ENCODE measurements around the gene WASF2.

Gene WASF2

DNA sequence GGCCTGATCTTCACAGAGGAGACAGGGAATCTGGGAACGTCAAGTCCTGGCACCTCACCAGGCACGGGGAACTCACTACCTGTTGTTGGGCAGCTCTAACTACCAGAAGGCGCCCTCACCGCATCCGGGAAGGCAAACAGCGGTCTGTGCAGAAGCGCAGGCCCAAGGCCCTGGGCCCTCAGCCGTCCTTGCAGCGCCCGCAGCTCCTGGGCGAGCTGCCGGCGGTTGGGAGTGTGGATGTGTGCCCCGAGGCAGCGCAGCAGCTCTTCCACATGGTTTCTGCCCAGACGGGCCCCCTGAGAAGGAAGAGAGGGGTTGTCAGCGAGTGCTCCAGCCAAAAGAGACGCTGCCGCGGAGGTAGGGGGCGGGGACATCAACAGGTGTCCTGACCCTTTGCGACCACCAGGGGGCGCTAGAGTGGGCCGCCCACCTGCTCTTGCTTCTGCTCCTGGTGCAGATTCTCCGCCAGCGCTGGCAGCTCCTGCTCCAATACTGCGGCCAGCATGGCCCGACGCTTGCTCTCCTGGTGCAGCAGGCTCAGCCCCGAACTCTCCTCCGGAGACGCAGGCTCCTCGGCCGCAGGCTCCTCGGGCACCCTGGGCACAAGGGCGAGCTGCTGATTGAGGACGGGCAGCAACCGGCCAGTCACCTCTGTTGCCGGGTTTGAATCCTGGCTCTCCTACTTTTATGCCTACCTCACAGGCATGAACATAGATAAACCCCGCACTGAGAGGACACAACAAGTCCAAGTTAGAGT is 132.5 kb downstream of the WASF2 start:
- DNase-seq (ENCODE audit: low read depth), result peak; percentile 65
- no peak overlapping the region for H3K4me3 ChIP-seq (ENCODE audit: low read length)
- TF ChIP-seq, protein P1, sequence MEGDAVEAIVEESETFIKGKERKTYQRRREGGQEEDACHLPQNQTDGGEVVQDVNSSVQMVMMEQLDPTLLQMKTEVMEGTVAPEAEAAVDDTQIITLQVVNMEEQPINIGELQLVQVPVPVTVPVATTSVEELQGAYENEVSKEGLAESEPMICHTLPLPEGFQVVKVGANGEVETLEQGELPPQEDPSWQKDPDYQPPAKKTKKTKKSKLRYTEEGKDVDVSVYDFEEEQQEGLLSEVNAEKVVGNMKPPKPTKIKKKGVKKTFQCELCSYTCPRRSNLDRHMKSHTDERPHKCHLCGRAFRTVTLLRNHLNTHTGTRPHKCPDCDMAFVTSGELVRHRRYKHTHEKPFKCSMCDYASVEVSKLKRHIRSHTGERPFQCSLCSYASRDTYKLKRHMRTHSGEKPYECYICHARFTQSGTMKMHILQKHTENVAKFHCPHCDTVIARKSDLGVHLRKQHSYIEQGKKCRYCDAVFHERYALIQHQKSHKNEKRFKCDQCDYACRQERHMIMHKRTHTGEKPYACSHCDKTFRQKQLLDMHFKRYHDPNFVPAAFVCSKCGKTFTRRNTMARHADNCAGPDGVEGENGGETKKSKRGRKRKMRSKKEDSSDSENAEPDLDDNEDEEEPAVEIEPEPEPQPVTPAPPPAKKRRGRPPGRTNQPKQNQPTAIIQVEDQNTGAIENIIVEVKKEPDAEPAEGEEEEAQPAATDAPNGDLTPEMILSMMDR (IDR thresholded peaks at IDR 0.05; ENCODE audit: insufficient read depth, low read depth, low read length, missing control alignments), result peak; percentile 84

DNA sequence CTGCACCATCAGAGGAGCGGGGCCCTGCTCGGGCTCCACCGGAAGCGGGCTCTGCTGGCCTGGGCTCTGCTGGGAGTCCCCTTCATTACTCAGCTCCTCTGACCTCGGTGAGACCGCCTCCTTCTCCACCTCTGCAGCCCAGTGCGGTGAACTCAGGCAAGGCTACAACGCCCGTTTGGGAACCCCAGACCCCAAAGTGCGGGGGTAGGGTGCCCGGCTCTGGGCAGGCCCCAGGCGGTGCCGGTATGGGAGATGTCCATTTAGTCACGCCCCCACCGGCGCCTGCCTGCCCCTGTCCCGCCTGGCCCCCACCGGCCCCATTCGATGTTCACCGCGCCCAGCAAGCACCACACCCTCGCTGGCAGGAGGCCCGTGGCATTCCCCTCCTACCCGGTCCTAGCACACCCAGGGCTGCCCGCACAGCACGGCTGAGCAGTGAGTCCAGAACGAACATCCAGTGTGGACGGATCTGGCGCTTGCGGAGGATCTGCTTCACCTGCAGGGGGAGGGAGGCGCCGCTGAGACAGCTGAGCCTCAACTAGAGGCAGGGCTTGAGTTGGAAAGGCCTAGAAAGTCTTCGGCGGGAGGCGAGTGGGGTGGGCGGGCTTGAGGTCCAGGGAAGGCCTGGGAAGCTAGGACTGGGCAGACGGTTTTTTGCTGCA is 133.2 kb downstream of the WASF2 start:
- TF ChIP-seq, protein P1 (IDR thresholded peaks at IDR 0.05; ENCODE audit: insufficient read depth, low read depth, low read length, missing control alignments), result peak; percentile 25
- H3K4me3 ChIP-seq (ENCODE audit: low read length), result no peak overlapping the region
- peak; percentile 26 for DNase-seq (ENCODE audit: low read depth)

DNA sequence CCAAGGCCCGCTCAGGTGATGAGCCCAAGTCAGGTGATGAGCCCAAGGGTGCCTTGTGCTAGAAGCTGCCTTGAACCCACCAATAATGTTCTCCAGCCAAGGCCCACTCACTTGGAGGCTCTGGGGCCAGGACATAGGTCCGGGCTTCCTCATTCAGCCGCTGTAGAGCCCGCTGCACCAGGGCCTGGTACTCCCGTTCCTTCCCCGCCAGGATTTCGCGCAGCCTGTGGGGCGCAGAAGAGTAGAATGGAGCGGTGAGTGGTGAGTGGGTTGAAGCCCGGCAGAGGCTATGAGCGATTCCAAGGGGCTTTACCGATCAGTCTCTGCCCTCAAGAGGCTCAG is 133.7 kb downstream of the WASF2 start:
- TF ChIP-seq, protein P1 (IDR thresholded peaks at IDR 0.05; ENCODE audit: insufficient read depth, low read depth, low read length, missing control alignments), result no peak
- no peak overlapping the region for H3K4me3 ChIP-seq (ENCODE audit: low read length)
- DNase-seq (ENCODE audit: low read depth), result no peak

DNA sequence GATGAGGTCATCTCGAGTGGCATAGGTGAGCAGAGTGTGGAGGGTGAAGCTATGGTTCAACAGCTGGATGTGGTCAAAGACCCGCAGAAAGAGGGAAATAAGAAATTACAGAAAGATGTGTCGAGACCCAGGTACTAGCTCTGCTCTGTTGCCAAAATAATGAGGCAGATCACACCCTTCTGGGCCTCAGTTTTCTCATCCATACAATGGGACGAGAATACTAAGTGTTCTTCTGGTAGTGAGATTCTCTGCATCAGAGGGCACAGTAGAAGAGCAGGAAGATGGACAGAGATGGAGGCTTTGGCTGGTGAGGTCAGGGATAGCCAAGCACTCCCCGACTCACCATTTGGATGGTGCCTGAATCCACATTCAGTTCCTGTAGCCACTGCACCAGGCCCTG is 134.3 kb downstream of the WASF2 start:
- TF ChIP-seq, protein P1 (IDR thresholded peaks at IDR 0.05; ENCODE audit: insufficient read depth, low read depth, low read length, missing control alignments), result no peak
- H3K4me3 ChIP-seq (ENCODE audit: low read length), result no peak overlapping the region
- no peak for DNase-seq (ENCODE audit: low read depth)
